Natural killer cell treated with Interleukin-12 subunit alpha and Interleukin-12 subunit beta and Interleukin-15 and Interleukin-18, amount 100 ng/mL, for 72 hours (primary cell): ENCODE measurements around the gene IL17A. TPM values are rescaled to one million over a fixed set of nuclear protein-coding genes. Genes with fewer than 3 reads are reported as not detected.
A peak's percentile ranks its signal among the peaks of the same experiment; 100 is the strongest.

ENCODE experiments used
- ATAC-seq, 2 donors: fragments of 150-1000 bp; cut with Tn5 transposase in 1 of 2; sonication (Bioruptor Pico), chemical (Tn5 transposase) in 1 of 2; 2 replicates each; pipeline ENCODE4 v1.10.0; 2021
- DNase-seq: peaks from one replicate; pipeline ENCODE4 v3.0.0; 2022; ENCODE audit warnings: low spot score
- H3K27ac Mint-ChIP-seq, 2 donors: 1 replicate in 1 of 2; 2 replicates in 1 of 2; pipeline ENCODE4 v1.8.0; 2022; ENCODE audit warnings: mixed read lengths in 2 of 2, mild to moderate bottlenecking in 1 of 2, moderate library complexity in 1 of 2
- H3K27me3 Mint-ChIP-seq, 2 donors: 1 replicate in 1 of 2; 2 replicates in 1 of 2; pipeline ENCODE4 v1.8.0; 2022; ENCODE audit warnings: mixed read lengths in 2 of 2
- H3K36me3 Mint-ChIP-seq: one replicate; pipeline ENCODE4 v1.8.0; 2022; ENCODE audit warnings: mixed read lengths
- H3K4me1 Mint-ChIP-seq, 2 donors: 1 replicate in 1 of 2; 2 replicates in 1 of 2; pipeline ENCODE4 v1.8.0; 2022; ENCODE audit warnings: low read depth in 2 of 2, mixed read lengths in 2 of 2, mild to moderate bottlenecking in 1 of 2
- H3K4me3 Mint-ChIP-seq: one replicate; pipeline ENCODE4 v1.8.0; 2022; ENCODE audit warnings: mixed read lengths
- H3K9me3 Mint-ChIP-seq: 2 replicates; pipeline ENCODE4 v1.8.0; 2022; ENCODE audit warnings: mixed read lengths
- total RNA-seq, 2 donors: library from RNA; stranded (reverse); gene quantifications; one replicate each; pipeline ENCODE4 v1.2.3, GENCODE V29; 2022

The IL17A gene
- total RNA-seq: under 1 TPM in 1 of 2 donors, not detected in 1; 0.22 TPM

- no peak for DNase-seq
- Mint-ChIP-seq H3K27ac (no peak within 1 kb of the TSS), H3K9me3 (no peaks in the 10 kb centered on the region), H3K36me3 (no peaks in the 10 kb centered on the region), H3K4me1 (peaks cover 4 to 12% of the 10 kb centered on the region in 2 donors), H3K4me3 (no peak within 1 kb of the TSS), H3K27me3 (peaks cover 59 to 74% of the 10 kb centered on the region in 2 donors)
- ATAC-seq: no peak
Observed at GRCh38 chr6:52186075-52186474, at the start of gene IL17A. TSS of gene IL17A (plus strand) at chr6:52186375. CDS start at chr6:52186432, 57 bp downstream.

- no peak overlapping the region for H3K27ac Mint-ChIP-seq
Observed at GRCh38 chr6:52136934-52137467, 49.2 kb upstream of the IL17A start.

GRCh38 chr6:52138284-52138683, 47.9 kb upstream of the IL17A start:
- H3K4me1 Mint-ChIP-seq: no peaks in the 10 kb centered on the region
- no peak overlapping the region for H3K4me3 Mint-ChIP-seq
- peaks cover 28 to 54% of the 10 kb centered on the region in 2 donors for H3K27me3 Mint-ChIP-seq
- no peak for ATAC-seq
- no peaks in the 10 kb centered on the region for H3K36me3 Mint-ChIP-seq
- DNase-seq: no peak
- H3K27ac Mint-ChIP-seq: no peak overlapping the region
- no peaks in the 10 kb centered on the region for H3K9me3 Mint-ChIP-seq

More at GRCh38 chr6:52136934-52137467, 49.2 kb upstream of the IL17A start:
- DNase-seq (no peak), ATAC-seq (no peak)
- peaks cover 24 to 49% of the 10 kb centered on the region in 2 donors for H3K27me3 Mint-ChIP-seq
- no peak overlapping the region for H3K4me3 Mint-ChIP-seq
- no peaks in the 10 kb centered on the region for H3K36me3 Mint-ChIP-seq
- no peaks in the 10 kb centered on the region for H3K9me3 Mint-ChIP-seq
- H3K4me1 Mint-ChIP-seq: no peaks in the 10 kb centered on the region

- Mint-ChIP-seq H3K4me1 (peaks cover 0 to 8% of the 10 kb centered on the region in 2 donors), H3K9me3 (no peaks in the 10 kb centered on the region), H3K36me3 (no peaks in the 10 kb centered on the region), H3K4me3 (no peak overlapping the region), H3K27me3 (peaks cover 33 to 69% of the 10 kb centered on the region in 2 donors), H3K27ac (no peak overlapping the region)
- ATAC-seq (no peak), DNase-seq (no peak)
Observed at GRCh38 chr6:52139985-52140680, 46.0 kb upstream of the IL17A start.

- DNase-seq: no peak
- H3K36me3 Mint-ChIP-seq: no peaks in the 10 kb centered on the region
- H3K4me1 Mint-ChIP-seq: peaks cover 0 to 10% of the 10 kb centered on the region in 2 donors
- H3K27ac Mint-ChIP-seq: no peak overlapping the region
- peaks cover 32 to 69% of the 10 kb centered on the region in 2 donors for H3K27me3 Mint-ChIP-seq
- H3K9me3 Mint-ChIP-seq: no peaks in the 10 kb centered on the region
- no peak overlapping the region for H3K4me3 Mint-ChIP-seq
- no peak for ATAC-seq
Observed at GRCh38 chr6:52141596-52141995, 44.6 kb upstream of the IL17A start.

- no peak overlapping the region for H3K4me3 Mint-ChIP-seq
- no peaks in the 10 kb centered on the region for H3K9me3 Mint-ChIP-seq
- no peaks in the 10 kb centered on the region for H3K36me3 Mint-ChIP-seq
- ATAC-seq: no peak
- no peak overlapping the region for H3K27ac Mint-ChIP-seq
- peaks cover 0 to 10% of the 10 kb centered on the region in 2 donors for H3K4me1 Mint-ChIP-seq
- no peak for DNase-seq
- H3K27me3 Mint-ChIP-seq: peaks cover 38 to 67% of the 10 kb centered on the region in 2 donors
Observed at GRCh38 chr6:52142556-52142955, 43.6 kb upstream of the IL17A start.

- Mint-ChIP-seq H3K27me3 (peaks cover 34 to 61% of the 10 kb centered on the region in 2 donors), H3K36me3 (no peaks in the 10 kb centered on the region), H3K9me3 (no peaks in the 10 kb centered on the region), H3K4me3 (no peak overlapping the region), H3K27ac (no peak overlapping the region), H3K4me1 (peaks cover 0 to 10% of the 10 kb centered on the region in 2 donors)
- DNase-seq (no peak), ATAC-seq (no peak)
Observed at GRCh38 chr6:52143551-52143950, 42.6 kb upstream of the IL17A start.

- Mint-ChIP-seq H3K4me3 (peak overlapping the region; percentile 10), H3K9me3 (no peaks in the 10 kb centered on the region), H3K36me3 (no peaks in the 10 kb centered on the region), H3K27ac (peak overlapping the region in 1 of 2 donors; percentile 58), H3K27me3 (peaks cover 38 to 61% of the 10 kb centered on the region in 2 donors), H3K4me1 (peaks cover 0 to 10% of the 10 kb centered on the region in 2 donors)
- ATAC-seq: peak; percentile 40 to 79
- no peak for DNase-seq
Observed at GRCh38 chr6:52144196-52145076, 41.7 kb upstream of the IL17A start.

- Mint-ChIP-seq H3K27ac (no peak overlapping the region), H3K36me3 (no peaks in the 10 kb centered on the region), H3K9me3 (no peaks in the 10 kb centered on the region), H3K27me3 (peaks cover 45 to 67% of the 10 kb centered on the region in 2 donors), H3K4me1 (peaks cover 2 to 10% of the 10 kb centered on the region in 2 donors), H3K4me3 (no peak overlapping the region)
- ATAC-seq (no peak), DNase-seq (no peak)
Observed at GRCh38 chr6:52146851-52147445, 39.2 kb upstream of the IL17A start.

- H3K9me3 Mint-ChIP-seq: no peaks in the 10 kb centered on the region
- peaks cover 52 to 64% of the 10 kb centered on the region in 2 donors for H3K27me3 Mint-ChIP-seq
- no peak for DNase-seq
- no peak overlapping the region for H3K4me3 Mint-ChIP-seq
- no peak overlapping the region for H3K27ac Mint-ChIP-seq
- ATAC-seq: no peak
- H3K4me1 Mint-ChIP-seq: peaks cover 7 to 10% of the 10 kb centered on the region in 2 donors
- H3K36me3 Mint-ChIP-seq: no peaks in the 10 kb centered on the region
Observed at GRCh38 chr6:52149076-52149475, 37.1 kb upstream of the IL17A start.

- H3K27ac Mint-ChIP-seq: no peak overlapping the region
- peaks cover 4 to 7% of the 10 kb centered on the region in 2 donors for H3K4me1 Mint-ChIP-seq
- no peaks in the 10 kb centered on the region for H3K36me3 Mint-ChIP-seq
- no peaks in the 10 kb centered on the region for H3K9me3 Mint-ChIP-seq
- no peak overlapping the region for H3K4me3 Mint-ChIP-seq
- H3K27me3 Mint-ChIP-seq: peaks cover 48 to 61% of the 10 kb centered on the region in 2 donors
- DNase-seq (no peak), ATAC-seq (no peak)
Observed at GRCh38 chr6:52149949-52150348, 36.2 kb upstream of the IL17A start.

GRCh38 chr6:52152070-52152423, 34.1 kb upstream of the IL17A start:
- H3K4me1 Mint-ChIP-seq: peaks cover 21 to 25% of the 10 kb centered on the region in 2 donors
- no peak overlapping the region for H3K4me3 Mint-ChIP-seq
- no peaks in the 10 kb centered on the region for H3K36me3 Mint-ChIP-seq
- no peaks in the 10 kb centered on the region for H3K9me3 Mint-ChIP-seq
- H3K27me3 Mint-ChIP-seq: peaks cover 54 to 66% of the 10 kb centered on the region in 2 donors
- H3K27ac Mint-ChIP-seq: no peak overlapping the region
- ATAC-seq (no peak), DNase-seq (no peak)

GRCh38 chr6:52152711-52153160, 33.4 kb upstream of the IL17A start:
- no peaks in the 10 kb centered on the region for H3K36me3 Mint-ChIP-seq
- DNase-seq (no peak), ATAC-seq (no peak)
- H3K27me3 Mint-ChIP-seq: peaks cover 56 to 70% of the 10 kb centered on the region in 2 donors
- peaks cover 25 to 28% of the 10 kb centered on the region in 2 donors for H3K4me1 Mint-ChIP-seq
- no peak overlapping the region for H3K4me3 Mint-ChIP-seq
- H3K27ac Mint-ChIP-seq: no peak overlapping the region
- H3K9me3 Mint-ChIP-seq: no peaks in the 10 kb centered on the region
